K562 (cell line): ENCODE measurements around the gene AKAP13. TPM values are rescaled to one million over a fixed set of nuclear protein-coding genes. Genes with fewer than 3 reads are reported as not detected.

Source experiments
- ATAC-seq: fragments of 200-7000 bp; cut with Tn5 transposase; 3 replicates; pipeline ENCODE4 v1.9.1; 2020; ENCODE audit warnings: moderate library complexity
- BruUV-seq: library from RNA; stranded (reverse); fragments of 400-500 nt; replicated peaks from 2 replicates; lab custom pipeline; 2021; lab: Mats Ljungman, UMichigan
- CTCF ChIA-PET: fragments of 300-600 bp; formaldehyde crosslinking; extraction: SDS; loops from one replicate; lab custom pipeline; 2021; ENCODE audit warnings: low intra/inter-chr PET ratio; lab: Yijun Ruan, JAX
- POLR2A ChIA-PET: fragments of 300-600, 350-650 bp; sonication (Branson Sonifier 250); formaldehyde crosslinking; extraction: SDS; loops from one replicate; lab custom pipeline; 2021; ENCODE audit warnings: antibody characterized with exemption, inconsistent platforms; lab: Yijun Ruan, JAX
- DNase-seq, 4 experiments: peaks; one replicate each; pipeline versions ENCODE4 v3.0.0 to v3.0.0-alpha.2; 2011 to 2018; ENCODE audit warnings: low spot score in 3 of 4, mixed read lengths in 3 of 4; ENCODE audit errors: extremely low read depth in 1 of 4
- FAIRE-seq: peaks from 2 replicates; lab custom pipeline; 2011; peaks lifted over from hg19 to GRCh38; lab: Jason Lieb, UNC
- H2AFZ ChIP-seq: 2 replicates; pipeline ENCODE4 v1.6.0; 2011; ENCODE audit warnings: low read depth, low read length, control low read depth, inconsistent platforms
- H3K27ac ChIP-seq: fragments of 200-600 bp; 3 replicates; pipeline ENCODE4 v1.8.0; 2011; ENCODE audit warnings: low read depth, mild to moderate bottlenecking, control low read depth, inconsistent platforms, low read length, moderate library complexity, mixed read lengths; ENCODE audit errors: extremely low read depth
- H3K27me3 ChIP-seq, 2 experiments: fragments of 300-600 bp in 1 of 2; 2 replicates in 1 of 2; 3 replicates in 1 of 2; pipeline versions ENCODE4 v1.6.0 to v1.8.0; 2011; ENCODE audit warnings: inconsistent platforms in 2 of 2, low read length in 2 of 2, mild to moderate bottlenecking in 1 of 2, mixed read lengths in 1 of 2, moderate library complexity in 1 of 2; ENCODE audit not compliant: control insufficient read depth in 2 of 2, insufficient read depth in 2 of 2
- H3K36me3 ChIP-seq: fragments of 300-600 bp; 3 replicates; pipeline ENCODE4 v1.8.0; 2011; ENCODE audit warnings: mild to moderate bottlenecking, low read length, inconsistent platforms; ENCODE audit not compliant: control insufficient read depth, insufficient read depth
- H3K4me1 ChIP-seq, 2 experiments: fragments of 200-600 bp in 1 of 2; replicated peaks in 1 of 2; 2 replicates in 1 of 2; 3 replicates in 1 of 2; pipeline versions ENCODE4 v1.5.1 to v1.8.0; 2011; ENCODE audit warnings: inconsistent platforms in 2 of 2, low read length in 2 of 2, mild to moderate bottlenecking in 1 of 2, mixed read lengths in 1 of 2, moderate library complexity in 1 of 2; ENCODE audit not compliant: control insufficient read depth in 2 of 2, insufficient read depth in 2 of 2
- H3K4me2 ChIP-seq: 2 replicates; pipeline ENCODE4 v1.6.1; 2011; ENCODE audit warnings: low read length, control low read depth, inconsistent platforms, mixed read lengths; ENCODE audit not compliant: insufficient read depth
- H3K4me3 ChIP-seq: fragments of 200-600 bp; sonication (generic), shearing (Covaris generic); 2 replicates; pipeline ENCODE4 v1.5.1; 2016; ENCODE audit warnings: control low read depth, inconsistent platforms
- H3K79me2 ChIP-seq: fragments of 200-600 bp; 3 replicates; pipeline ENCODE4 v1.8.0; 2011; ENCODE audit warnings: low read length, inconsistent platforms; ENCODE audit not compliant: control insufficient read depth, insufficient read depth
- H3K9ac ChIP-seq, 2 experiments: 2 replicates each; pipeline versions ENCODE4 v1.6.0 to v1.6.1; 2011; ENCODE audit warnings: low read depth in 2 of 2, low read length in 2 of 2, control low read depth in 1 of 2, inconsistent platforms in 1 of 2, mild to moderate bottlenecking in 1 of 2, mixed read lengths in 1 of 2; ENCODE audit not compliant: insufficient read depth in 1 of 2
- H3K9me1 ChIP-seq: one replicate; pipeline ENCODE4 v1.6.0; 2011; ENCODE audit warnings: inconsistent platforms, mild to moderate bottlenecking, low read length, moderate library complexity; ENCODE audit not compliant: control insufficient read depth, insufficient read depth
- H3K9me3 ChIP-seq: replicated peaks from 2 replicates; pipeline ENCODE4 v1.5.1; 2011; ENCODE audit warnings: low read depth, low read length, inconsistent platforms; ENCODE audit not compliant: control insufficient read depth, insufficient read depth
- H4K20me1 ChIP-seq: replicated peaks from 2 replicates; pipeline ENCODE4 v1.6.1; 2011; ENCODE audit warnings: low read length, inconsistent platforms, mixed read lengths; ENCODE audit not compliant: control insufficient read depth, insufficient read depth
- BCLAF1 ChIP-seq, 2 experiments: fragments of 450-650 bp in 1 of 2; IDR thresholded peaks; 2 replicates each; pipeline ENCODE4 v1.6.1; 2011 to 2017; ENCODE audit warnings: low read depth in 2 of 2, antibody characterized with exemption in 1 of 2, borderline replicate concordance in 1 of 2, low read length in 1 of 2, mild to moderate bottlenecking in 1 of 2, mixed read lengths in 1 of 2; ENCODE audit not compliant: control insufficient read depth in 1 of 2
- HCFC1 ChIP-seq: IDR thresholded peaks from 2 replicates; pipeline ENCODE4 v1.6.1; 2012; ENCODE audit warnings: low read depth, low read length, improper control_type of control experiment
- HNRNPUL1 ChIP-seq: fragments of 200-400 bp; formaldehyde crosslinking; IDR thresholded peaks from 2 replicates; pipeline ENCODE4 v1.6.1; 2017; ENCODE audit warnings: low read length
- MAFF ChIP-seq: IDR thresholded peaks from 2 replicates; pipeline ENCODE4 v1.6.1; 2012; ENCODE audit warnings: low read length, improper control_type of control experiment
- MXD1 ChIP-seq: fragments of 250-450 bp; sonication (Bioruptor Pico); IDR thresholded peaks from 2 replicates; pipeline ENCODE4 v1.8.0; 2021; ENCODE audit warnings: borderline replicate concordance, mild to moderate bottlenecking, moderate library complexity; ENCODE audit not compliant: poor library complexity, severe bottlenecking
- RBM22 ChIP-seq: fragments of 200-400 bp; formaldehyde crosslinking; IDR thresholded peaks from 2 replicates; pipeline ENCODE4 v1.6.1; 2018; ENCODE audit warnings: low read length, low read depth; ENCODE audit not compliant: poor library complexity, severe bottlenecking
- RFX7 ChIP-seq: fragments of 250-450 bp; sonication (Bioruptor Pico); IDR thresholded peaks from 2 replicates; pipeline ENCODE4 v1.5.1; 2021; ENCODE audit warnings: mild to moderate bottlenecking
- SMAD2 ChIP-seq: fragments of 150-350 bp; IDR thresholded peaks from 2 replicates; pipeline ENCODE4 v1.6.1; 2014; ENCODE audit warnings: low read depth, mild to moderate bottlenecking, low read length
- SMARCE1 ChIP-seq: fragments of 450-650 bp; IDR thresholded peaks from 2 replicates; pipeline ENCODE4 v1.7.1; 2016; ENCODE audit warnings: mild to moderate bottlenecking
- SREBF1 ChIP-seq: fragments of 150-350 bp; IDR thresholded peaks from 2 replicates; pipeline ENCODE4 v1.6.1; 2014; ENCODE audit warnings: antibody characterized with exemption, low read depth, low read length, borderline replicate concordance
- ZBTB26 ChIP-seq: fragments of 450-650 bp; formaldehyde crosslinking; IDR thresholded peaks from 2 replicates; pipeline ENCODE4 v1.4.0; 2022; ENCODE audit warnings: missing genetic modification characterization
- ZNF174 ChIP-seq: fragments of 250-450 bp; sonication (Bioruptor Pico); IDR thresholded peaks from 2 replicates; pipeline ENCODE4 v1.4.0; 2020; ENCODE audit warnings: mild to moderate bottlenecking
- ZNF197 ChIP-seq: fragments of 200-800 bp; sonication (Bioruptor generic); IDR thresholded peaks from 2 replicates; pipeline ENCODE4 v1.6.1; 2016; ENCODE audit warnings: low read depth, missing genetic modification characterization, missing compliant biosample characterization
- ZNF41 ChIP-seq: fragments of 250-450 bp; sonication (Bioruptor Pico); conservative IDR thresholded peaks from 2 replicates; pipeline ENCODE4 v1.4.0; 2020; ENCODE audit warnings: mild to moderate bottlenecking
- ZSCAN29 ChIP-seq: fragments of 450-650 bp; IDR thresholded peaks from 2 replicates; pipeline ENCODE4 v1.6.1; 2017
- WGBS: fragments of 100-300 bp; shearing (Covaris generic); methylation state at CpG from one replicate; pipeline ENCODE4 v1.1.6; 2016; ENCODE audit warnings: low coverage, mixed read lengths; ENCODE audit not compliant: insufficient coverage; ENCODE audit errors: missing lambda C conversion rate; 5-methylcytosine and 5-hydroxymethylcytosine counted together
- in situ Hi-C: fragments of 300-500 bp; cut with MboI; formaldehyde crosslinking; loops from 4 replicates; pipeline ENCODE4 v1.15.0; 2018; ENCODE audit warnings: inconsistent platforms, mixed read lengths
- intact Hi-C: fragments of 100-400 bp; cut with micrococcal nuclease; formaldehyde crosslinking; loops from 2 replicates; pipeline ENCODE4 v1.14.2; 2022
- polyA plus RNA-seq, 8 experiments: library from polyadenylated mRNA; depleted of rRNA in 4 of 8; stranded (reverse) in 5 of 8; unstranded in 3 of 8; fragments of >200 nt; fragmentation: Nextera tagmentation in 2 of 8; fragmentation: Illumina TruSeq in 1 of 8; extraction: Ambion mirVana in 2 of 8; extraction: Trizol in 1 of 8; gene quantifications; 2 replicates each; pipeline versions ENCODE4 v1.2.1 to v1.2.3, GENCODE V29; 2011 to 2014; ENCODE audit warnings: inconsistent platforms in 1 of 8, missing spikeins in 1 of 8
- total RNA-seq, 7 experiments: library from RNA; depleted of rRNA in 6 of 7; stranded (reverse); fragments of >200 nt in 6 of 7; fragmentation: Illumina TruSeq in 2 of 7; extraction: Trizol in 2 of 7; gene quantifications; 2 replicates each; pipeline versions ENCODE4 v1.2.1 to v1.2.3, GENCODE V29; 2011 to 2021; ENCODE audit warnings: low replicate concordance in 1 of 7

Gene AKAP13
- total and polyA plus RNA-seq, 9 of the 15 experiments (the other 6 are each of a cell fraction or from before 2014, with no cell fraction given), result 0.03 to 1.7 (median 0.42) TPM

GRCh38 chr15:85463276-85463892 is 83.0 kb downstream of the AKAP13 start:
- no peak for DNase-seq
- Histone ChIP-seq H3K4me3 (no peak overlapping the region), H3K27me3 (no peaks in the 10 kb centered on the region; a peak in 1 of 5 replicates), H3K9ac (no peak overlapping the region), H3K9me1 (no peaks in the 10 kb centered on the region), H4K20me1 (no peaks in the 10 kb centered on the region), H3K27ac (no peak overlapping the region), H3K4me1 (no peaks in the 10 kb centered on the region), H3K4me2 (no peak overlapping the region), H3K9me3 (no peaks in the 10 kb centered on the region), H3K36me3 (no peaks in the 10 kb centered on the region), H2AFZ (no peak overlapping the region), H3K79me2 (no peaks in the 10 kb centered on the region)
- CTCF ChIA-PET, result no interaction called here
- intact Hi-C loops (no loop called here), in situ Hi-C loops (no loop called here)
- WGBS, result 0% methylated on average over 4 of the region's 4 CpGs
- POLR2A ChIA-PET, result interaction anchor here (0.9 kb wide), 1 partner anchor 10 kb away, joined by 3 read pairs; no protein-coding TSS in a partner anchor
- no peak for FAIRE-seq
- BruUV-seq, result no TSS peak
- ATAC-seq, result no peak
- TF ChIP-seq ZNF41 (CRISPR knock-in tag), result no peak
- TF ChIP-seq RBM22, result no peak
- no peak for TF ChIP-seq MAFF
- no peak for TF ChIP-seq ZSCAN29
- TF ChIP-seq HNRNPUL1, result no peak
- no peak for TF ChIP-seq SREBF1
- no peak for TF ChIP-seq SMAD2
- TF ChIP-seq RFX7 (CRISPR knock-in tag), result no peak
- TF ChIP-seq ZBTB26 (CRISPR knock-in tag), result no peak
- TF ChIP-seq HCFC1, result no peak
- TF ChIP-seq ZNF197, result no peak
- no peak for TF ChIP-seq BCLAF1 (IDR thresholded peaks at IDR 0.05; ENCODE audit: borderline replicate concordance in 1 of 2, control insufficient read depth in 1 of 2, low read depth in 2 of 2, low read length in 1 of 2)
- no peak for TF ChIP-seq ZNF174 (CRISPR knock-in tag)
- no peak for TF ChIP-seq MXD1
- TF ChIP-seq SMARCE1, result no peak
